Testis (tissue), 2 donors: ENCODE measurements around the gene CCDC149.

Experiments used
- POLR2A ChIP-seq: fragments of 450-650 bp; IDR thresholded peaks from one replicate; pipeline ENCODE4 v1.6.1; 2017; ENCODE audit warnings: antibody characterized with exemption, mild to moderate bottlenecking, moderate library complexity
- TF ChIP-seq, protein P1 (sequence below), 3 experiments: fragments of 450-650 bp in 2 of 3; fragments of 200-600 bp in 1 of 3; sonication (generic) in 1 of 3; IDR thresholded peaks; one replicate each; pipeline ENCODE4 v1.5.1; 2016 to 2019; ENCODE audit warnings: antibody characterized with exemption in 3 of 3, mild to moderate bottlenecking in 2 of 3, moderate library complexity in 1 of 3

DNA sequence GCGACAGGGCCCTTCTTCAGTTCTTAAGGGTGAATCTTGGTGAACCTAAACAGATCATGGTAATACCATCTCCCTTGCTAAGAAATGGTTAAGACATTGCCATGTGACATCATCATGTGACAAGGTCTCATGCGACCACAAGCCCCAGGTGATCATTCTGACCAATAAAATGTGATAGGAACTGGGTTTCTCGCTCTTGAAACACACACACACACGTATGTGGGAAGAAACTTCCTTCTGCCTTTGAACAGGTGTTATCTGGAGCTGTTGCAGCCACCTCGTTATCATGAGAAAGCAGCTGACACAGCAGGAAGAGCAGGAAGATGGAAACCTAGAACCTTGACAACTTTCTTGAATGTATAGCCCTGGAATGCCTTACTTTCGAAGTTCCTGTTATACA lies 107.3 kb downstream of the CCDC149 start:
- TF ChIP-seq, protein P1, sequence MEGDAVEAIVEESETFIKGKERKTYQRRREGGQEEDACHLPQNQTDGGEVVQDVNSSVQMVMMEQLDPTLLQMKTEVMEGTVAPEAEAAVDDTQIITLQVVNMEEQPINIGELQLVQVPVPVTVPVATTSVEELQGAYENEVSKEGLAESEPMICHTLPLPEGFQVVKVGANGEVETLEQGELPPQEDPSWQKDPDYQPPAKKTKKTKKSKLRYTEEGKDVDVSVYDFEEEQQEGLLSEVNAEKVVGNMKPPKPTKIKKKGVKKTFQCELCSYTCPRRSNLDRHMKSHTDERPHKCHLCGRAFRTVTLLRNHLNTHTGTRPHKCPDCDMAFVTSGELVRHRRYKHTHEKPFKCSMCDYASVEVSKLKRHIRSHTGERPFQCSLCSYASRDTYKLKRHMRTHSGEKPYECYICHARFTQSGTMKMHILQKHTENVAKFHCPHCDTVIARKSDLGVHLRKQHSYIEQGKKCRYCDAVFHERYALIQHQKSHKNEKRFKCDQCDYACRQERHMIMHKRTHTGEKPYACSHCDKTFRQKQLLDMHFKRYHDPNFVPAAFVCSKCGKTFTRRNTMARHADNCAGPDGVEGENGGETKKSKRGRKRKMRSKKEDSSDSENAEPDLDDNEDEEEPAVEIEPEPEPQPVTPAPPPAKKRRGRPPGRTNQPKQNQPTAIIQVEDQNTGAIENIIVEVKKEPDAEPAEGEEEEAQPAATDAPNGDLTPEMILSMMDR (IDR thresholded peaks at IDR 0.05): no peak
- TF ChIP-seq POLR2A: no peak
